CD14-positive monocyte (primary cell): ENCODE results near the gene HYAL1. TPM values are rescaled to one million over a fixed set of nuclear protein-coding genes. Genes with fewer than 3 reads are reported as not detected.
"Not testable (repeated sequence)": the region's sequence is repeated elsewhere in the genome, so short reads cannot be mapped to it uniquely, and the experiment has no call there.

Experiments
- DNase-seq, 3 donors: peaks; one replicate each; pipeline ENCODE4 v3.0.0-alpha.2; 2011 to 2022
- H2AFZ ChIP-seq: 2 replicates; pipeline ENCODE4 v1.6.0; 2012; ENCODE audit warnings: mild to moderate bottlenecking, low read depth, low read length, inconsistent platforms; ENCODE audit not compliant: insufficient read depth, poor library complexity, severe bottlenecking
- H3K27ac ChIP-seq, 2 donors: 1 replicate in 1 of 2; 2 replicates in 1 of 2; pipeline ENCODE4 v1.5.1; 2012 to 2013; ENCODE audit warnings: low read length in 2 of 2, control low read depth in 1 of 2, inconsistent platforms in 1 of 2, low read depth in 1 of 2, mild to moderate bottlenecking in 1 of 2
- H3K27me3 ChIP-seq, 2 donors: one replicate each; pipeline versions ENCODE4 v1.6.0 to v1.6.1; 2011 to 2013; ENCODE audit warnings: low read length in 2 of 2; ENCODE audit not compliant: control insufficient read depth in 2 of 2, insufficient read depth in 2 of 2
- H3K36me3 ChIP-seq, 2 donors: replicated peaks in 1 of 2; 1 replicate in 1 of 2; 2 replicates in 1 of 2; pipeline versions ENCODE4 v1.5.1 to v1.6.1; 2012 to 2013; ENCODE audit warnings: low read length in 2 of 2, control low read depth in 1 of 2, inconsistent platforms in 1 of 2, mild to moderate bottlenecking in 1 of 2; ENCODE audit not compliant: insufficient read depth in 2 of 2, control insufficient read depth in 1 of 2
- H3K4me1 ChIP-seq, 2 donors: 1 replicate in 1 of 2; 2 replicates in 1 of 2; pipeline versions ENCODE4 v1.5.1 to v1.6.1; 2012 to 2013; ENCODE audit warnings: low read length in 2 of 2, control low read depth in 1 of 2, inconsistent platforms in 1 of 2, mild to moderate bottlenecking in 1 of 2, moderate library complexity in 1 of 2; ENCODE audit not compliant: insufficient read depth in 2 of 2, control insufficient read depth in 1 of 2
- H3K4me2 ChIP-seq: replicated peaks from 2 replicates; pipeline ENCODE3; 2012; ENCODE audit warnings: low read length, moderate library complexity, mild to moderate bottlenecking; ENCODE audit not compliant: poor library complexity, severe bottlenecking; ENCODE audit errors: extremely low read depth
- H3K4me3 ChIP-seq, 3 experiments: fragments of 200-600 bp in 1 of 3; sonication (generic) in 1 of 3; replicated peaks in 1 of 3; 1 replicate in 2 of 3; 2 replicates in 1 of 3; pipeline ENCODE4 v1.5.1; 2011 to 2013; ENCODE audit warnings: low read length in 3 of 3, mild to moderate bottlenecking in 3 of 3, control low read depth in 2 of 3, low read depth in 2 of 3, inconsistent platforms in 1 of 3, moderate library complexity in 1 of 3
- H3K79me2 ChIP-seq: 2 replicates; pipeline ENCODE4 v1.6.0; 2012; ENCODE audit warnings: mild to moderate bottlenecking, control low read depth, inconsistent platforms, low read length, moderate library complexity; ENCODE audit not compliant: insufficient read depth
- H3K9ac ChIP-seq: 2 replicates; pipeline ENCODE4 v1.6.0; 2017; ENCODE audit warnings: low read length, mild to moderate bottlenecking; ENCODE audit not compliant: insufficient read depth, poor library complexity, severe bottlenecking
- H3K9me3 ChIP-seq, 2 donors: replicated peaks in 1 of 2; 1 replicate in 1 of 2; 2 replicates in 1 of 2; pipeline versions ENCODE4 v1.5.1 to v1.6.1; 2012 to 2013; ENCODE audit warnings: low read length in 2 of 2, control low read depth in 1 of 2; ENCODE audit not compliant: control insufficient read depth in 1 of 2, insufficient read depth in 1 of 2
- H4K20me1 ChIP-seq: 2 replicates; pipeline ENCODE4 v1.6.0; 2012; ENCODE audit warnings: mild to moderate bottlenecking, low read length, control low read depth, moderate library complexity; ENCODE audit not compliant: insufficient read depth
- H3K27ac Mint-ChIP-seq, 7 donors: one replicate each; pipeline ENCODE4 v1.8.0; 2020; ENCODE audit warnings: mild to moderate bottlenecking in 7 of 7, mixed read lengths in 7 of 7, moderate library complexity in 6 of 7, inconsistent platforms in 2 of 7
- H3K27me3 Mint-ChIP-seq, 3 donors: one replicate each; pipeline ENCODE4 v1.8.0; 2021 to 2022; ENCODE audit warnings: low read depth in 3 of 3, mild to moderate bottlenecking in 3 of 3, mixed read lengths in 3 of 3, moderate library complexity in 3 of 3, inconsistent platforms in 1 of 3
- H3K36me3 Mint-ChIP-seq, 2 donors: one replicate each; pipeline ENCODE4 v1.8.0; 2020; ENCODE audit warnings: mixed read lengths in 2 of 2, inconsistent platforms in 1 of 2, mild to moderate bottlenecking in 1 of 2
- H3K4me1 Mint-ChIP-seq: one replicate; pipeline ENCODE4 v1.8.0; 2020; ENCODE audit warnings: mild to moderate bottlenecking, mixed read lengths
- H3K4me3 Mint-ChIP-seq, 2 donors: one replicate each; pipeline ENCODE4 v1.8.0; 2020; ENCODE audit warnings: mild to moderate bottlenecking in 2 of 2, mixed read lengths in 2 of 2, moderate library complexity in 1 of 2
- H3K9me3 Mint-ChIP-seq, 7 donors: one replicate each; pipeline ENCODE4 v1.8.0; 2020 to 2022; ENCODE audit warnings: mixed read lengths in 7 of 7, mild to moderate bottlenecking in 6 of 7, moderate library complexity in 6 of 7, inconsistent platforms in 2 of 7
- CTCF ChIP-seq: fragments of 200-600 bp; IDR thresholded peaks from one replicate; pipeline ENCODE4 v1.8.0; 2022; ENCODE audit warnings: antibody characterized with exemption, mild to moderate bottlenecking
- WGBS: methylation state at CpG from one replicate; pipeline ENCODE4 v1.1.5; 2013; ENCODE audit warnings: missing lambda C conversion rate; ENCODE audit not compliant: insufficient coverage; 5-methylcytosine and 5-hydroxymethylcytosine counted together
- intact Hi-C, 2 donors: fragments of 100-400 bp; cut with micrococcal nuclease; formaldehyde crosslinking; loops; one replicate each; pipeline versions ENCODE4 v1.15.0 to v1.15.1; 2023
- polyA plus RNA-seq, 3 donors: library from polyadenylated mRNA; depleted of rRNA in 1 of 3; unstranded in 2 of 3; stranded (reverse) in 1 of 3; fragments of 300-500 nt in 2 of 3; fragments of >200 nt in 1 of 3; fragmentation: Illumina TruSeq in 2 of 3; gene quantifications; 1 replicate in 2 of 3; 2 replicates in 1 of 3; pipeline ENCODE4 v1.2.3, GENCODE V29; 2012 to 2021

The HYAL1 gene
- polyA plus RNA-seq, 3 donors = 0.57 TPM; not detected in 2

DNA sequence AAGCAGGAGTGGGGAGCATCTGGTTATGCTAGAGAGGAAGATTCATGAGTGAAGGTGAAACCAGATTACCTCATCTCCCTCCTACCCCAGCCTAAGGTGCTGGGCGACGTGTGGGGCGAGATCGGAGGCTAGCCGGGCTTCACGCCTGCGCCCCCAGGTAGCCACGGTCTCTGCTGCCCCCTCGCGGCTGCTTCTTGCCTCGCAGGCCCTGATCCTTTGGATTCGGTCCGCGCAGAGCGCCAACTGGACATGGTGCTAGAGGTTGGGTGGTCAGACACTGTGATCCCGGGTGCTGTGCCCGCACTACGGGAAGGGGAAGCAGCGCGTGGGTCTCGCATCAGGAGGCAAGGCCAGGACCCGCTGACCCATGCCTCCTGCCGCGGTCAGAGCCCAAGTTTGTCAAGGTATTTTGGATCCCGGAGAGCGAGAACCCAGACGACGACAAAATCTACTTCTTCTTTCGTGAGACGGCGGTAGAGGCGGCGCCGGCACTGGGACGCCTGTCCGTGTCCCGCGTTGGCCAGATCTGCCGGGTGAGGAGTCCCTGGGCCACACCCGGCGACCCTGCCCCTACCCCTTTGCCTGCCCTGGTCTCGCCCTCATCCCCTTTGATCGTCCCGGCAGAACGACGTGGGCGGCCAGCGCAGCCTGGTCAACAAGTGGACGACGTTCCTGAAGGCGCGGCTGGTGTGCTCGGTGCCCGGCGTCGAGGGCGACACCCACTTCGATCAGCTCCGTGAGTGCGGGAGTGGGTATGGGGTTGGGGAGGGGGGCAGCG lies 30.3 kb downstream of the HYAL1 start:
- Histone ChIP-seq H3K4me1 (peaks cover 16 to 34% of the 10 kb centered on the region in 2 donors), H3K9me3 (peaks cover 3 to 11% of the 10 kb centered on the region in 2 donors), H3K27me3 (peaks cover 24 to 47% of the 10 kb centered on the region in 2 donors), H2AFZ (peak overlapping the region; percentile 79), H4K20me1 (peaks cover under 1% of the 10 kb centered on the region), H3K4me3 (peak overlapping the region; percentile 16 to 72 (median 32)), H3K4me2 (peak overlapping the region; percentile 82), H3K79me2 (no peaks in the 10 kb centered on the region), H3K36me3 (no peaks in the 10 kb centered on the region), H3K9ac (peak overlapping the region; percentile 54), H3K27ac (peak overlapping the region in 1 of 2 donors; percentile 20)
- H3K27ac Mint-ChIP-seq = peak overlapping the region in 4 of 7 donors; percentile 43 to 86 (median 77)
- intact Hi-C loops = loop anchor here (1.0 to 5.0 kb wide), 5 partner anchors 46 to 152 kb away; no protein-coding TSS in a partner anchor
- DNase-seq = peak; percentile 81 to 87 (median 85)
- peaks cover 26% of the 10 kb centered on the region for H3K4me1 Mint-ChIP-seq
- peaks cover 6 to 8% of the 10 kb centered on the region in 2 donors for H3K36me3 Mint-ChIP-seq
- 4% methylated on average over 54 of the region's 61 CpGs for WGBS
- peaks cover 0 to 18% (median 13%) of the 10 kb centered on the region in 7 donors for H3K9me3 Mint-ChIP-seq
- H3K4me3 Mint-ChIP-seq = peak overlapping the region; percentile 82 to 93
- H3K27me3 Mint-ChIP-seq = peaks cover 51 to 66% (median 64%) of the 10 kb centered on the region in 3 donors
- peak; percentile 96 for TF ChIP-seq CTCF

DNA sequence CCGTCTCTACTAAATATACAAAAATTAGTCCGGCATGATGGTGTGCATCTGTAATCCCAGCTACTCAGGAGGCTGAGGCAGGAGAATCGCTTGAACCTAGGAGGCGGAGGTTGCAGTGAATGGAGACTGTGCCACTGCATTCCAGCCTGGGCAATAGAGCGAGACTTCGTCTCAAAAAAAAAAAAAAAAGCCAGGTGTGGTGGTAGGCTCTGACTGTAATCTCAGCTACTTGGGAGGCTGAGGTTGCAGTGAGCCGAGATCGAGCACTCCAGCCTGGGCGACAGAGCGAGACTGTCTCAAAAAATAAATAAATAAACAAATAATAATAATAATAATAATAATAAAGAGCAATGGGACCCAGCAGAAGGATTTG lies 30.9 kb downstream of the HYAL1 start:
- H3K27ac ChIP-seq, DNase-seq, H3K4me3 Mint-ChIP-seq, H3K36me3 ChIP-seq, H3K27ac Mint-ChIP-seq, H3K4me2 ChIP-seq, H3K9ac ChIP-seq, H2AFZ ChIP-seq, H3K79me2 ChIP-seq, H3K4me3 ChIP-seq, H3K36me3 Mint-ChIP-seq, H4K20me1 ChIP-seq: not testable (repeated sequence)
- H3K9me3 ChIP-seq = peaks cover 3 to 11% of the 10 kb centered on the region in 2 donors
- peaks cover 52 to 66% (median 64%) of the 10 kb centered on the region in 3 donors for H3K27me3 Mint-ChIP-seq
- H3K27me3 ChIP-seq = peaks cover 24 to 48% of the 10 kb centered on the region in 2 donors
- peaks cover 16 to 34% of the 10 kb centered on the region in 2 donors for H3K4me1 ChIP-seq
- intact Hi-C loops = loop anchor here (2.0 to 5.0 kb wide), 2 partner anchors 150 to 152 kb away; no protein-coding TSS in a partner anchor
- peaks cover 26% of the 10 kb centered on the region for H3K4me1 Mint-ChIP-seq
- WGBS = no CpG with 5 or more reads among the region's 10 CpGs
- H3K9me3 Mint-ChIP-seq = peaks cover 0 to 18% (median 13%) of the 10 kb centered on the region in 7 donors
